HepG2 (cell line): ENCODE results near the gene NUDT9. TPM values are rescaled to one million over a fixed set of nuclear protein-coding genes. Genes with fewer than 3 reads are reported as not detected.

Source experiments
- ATAC-seq: fragments of 200-7000 bp; cut with Tn5 transposase; 3 replicates; pipeline ENCODE4 v1.9.1; 2020; ENCODE audit warnings: mild to moderate bottlenecking, moderate library complexity
- BruUV-seq: library from RNA; stranded (reverse); fragments of 400-500 nt; replicated peaks from 2 replicates; lab custom pipeline; 2021; lab: Mats Ljungman, UMichigan
- CTCF ChIA-PET: fragments of 300-600 bp; formaldehyde crosslinking; extraction: SDS; loops from one replicate; lab custom pipeline; 2021; ENCODE audit warnings: low total read pairs, inconsistent platforms, low intra/inter-chr PET ratio; lab: Yijun Ruan, JAX
- POLR2A ChIA-PET: fragments of 350-600 bp; sonication (Branson Sonifier 250); formaldehyde crosslinking; loops from one replicate; lab custom pipeline; 2020; ENCODE audit warnings: antibody characterized with exemption, inconsistent platforms; lab: Yijun Ruan, JAX
- DNase-seq: peaks from one replicate; pipeline ENCODE4 v3.0.0-alpha.2; 2015; ENCODE audit warnings: low spot score
- FAIRE-seq: peaks from 3 replicates; lab custom pipeline; 2011; peaks lifted over from hg19 to GRCh38; lab: Jason Lieb, UNC
- H2AFZ ChIP-seq: one replicate; pipeline ENCODE4 v1.6.1; 2011; ENCODE audit warnings: low read length, inconsistent platforms
- H3K27ac ChIP-seq: fragments of 300-600 bp; 3 replicates; pipeline ENCODE4 v1.8.0; 2011; ENCODE audit warnings: mixed run types, mild to moderate bottlenecking, mixed read lengths, low read length, inconsistent platforms; ENCODE audit not compliant: insufficient read depth; ENCODE audit errors: extremely low read length
- H3K27me3 ChIP-seq, 2 experiments: fragments of 200-600 bp in 1 of 2; 2 replicates in 1 of 2; 3 replicates in 1 of 2; pipeline versions ENCODE4 v1.6.0 to v1.8.0; 2011; ENCODE audit warnings: low read length in 2 of 2, mild to moderate bottlenecking in 2 of 2, moderate library complexity in 2 of 2, inconsistent platforms in 1 of 2; ENCODE audit not compliant: insufficient read depth in 2 of 2, control insufficient read depth in 1 of 2
- H3K36me3 ChIP-seq, 2 experiments: fragments of 200-600 bp in 1 of 2; replicated peaks in 1 of 2; 2 replicates in 1 of 2; 3 replicates in 1 of 2; pipeline versions ENCODE4 v1.5.1 to v1.8.0; 2011; ENCODE audit warnings: low read length in 2 of 2, inconsistent platforms in 1 of 2; ENCODE audit not compliant: insufficient read depth in 2 of 2, control insufficient read depth in 1 of 2
- H3K4me1 ChIP-seq: 2 replicates; pipeline ENCODE4 v1.5.1; 2012; ENCODE audit warnings: low read length, inconsistent platforms; ENCODE audit not compliant: insufficient read depth
- H3K4me2 ChIP-seq: 2 replicates; pipeline ENCODE4 v1.6.0; 2011; ENCODE audit warnings: low read depth, low read length, inconsistent platforms
- H3K4me3 ChIP-seq, 3 experiments: fragments of 200-600 bp in 1 of 3; sonication (generic), shearing (Covaris generic) in 1 of 3; replicated peaks in 1 of 3; 2 replicates each; pipeline ENCODE4 v1.5.1; 2011 to 2016; ENCODE audit warnings: low read length in 3 of 3, inconsistent platforms in 2 of 3, low read depth in 2 of 3, mild to moderate bottlenecking in 2 of 3, control low read depth in 1 of 3, mixed read lengths in 1 of 3; ENCODE audit not compliant: insufficient read depth in 1 of 3
- H3K79me2 ChIP-seq: one replicate; pipeline ENCODE4 v1.6.1; 2011; ENCODE audit warnings: low read length, inconsistent platforms; ENCODE audit not compliant: insufficient read depth
- H3K9ac ChIP-seq: 2 replicates; pipeline ENCODE4 v1.6.0; 2011; ENCODE audit warnings: mild to moderate bottlenecking, low read depth, low read length, inconsistent platforms; ENCODE audit not compliant: insufficient read depth
- H3K9me3 ChIP-seq: 2 replicates; pipeline ENCODE4 v1.5.1; 2012; ENCODE audit warnings: mild to moderate bottlenecking, low read length
- H4K20me1 ChIP-seq: 2 replicates; pipeline ENCODE4 v1.6.0; 2011; ENCODE audit warnings: inconsistent platforms, mild to moderate bottlenecking, low read length, moderate library complexity; ENCODE audit not compliant: insufficient read depth
- AFF4 ChIP-seq: sonication (generic); formaldehyde crosslinking; IDR thresholded peaks from 2 replicates; pipeline ENCODE4 v1.4.0; 2020; ENCODE audit warnings: missing genetic modification reagents
- BCL3 ChIP-seq: sonication (generic); formaldehyde crosslinking; IDR thresholded peaks from 2 replicates; pipeline ENCODE4 v1.5.1; 2020; ENCODE audit warnings: mild to moderate bottlenecking, missing genetic modification reagents, moderate library complexity
- CHD2 ChIP-seq: IDR thresholded peaks from 2 replicates; pipeline ENCODE4 v1.6.1; 2011; ENCODE audit warnings: low read depth, low read length, improper control_type of control experiment
- DDIT3 ChIP-seq: sonication (generic); formaldehyde crosslinking; IDR thresholded peaks from 2 replicates; pipeline ENCODE4 v1.4.0; 2020; ENCODE audit warnings: mild to moderate bottlenecking, missing genetic modification reagents
- HOXA5 ChIP-seq: sonication (generic); formaldehyde crosslinking; IDR thresholded peaks from 2 replicates; pipeline ENCODE4 v1.4.0; 2020; ENCODE audit warnings: missing genetic modification reagents
- MXI1 ChIP-seq: IDR thresholded peaks from 3 replicates; pipeline ENCODE4 v1.6.1; 2012; ENCODE audit warnings: low read depth, low read length, inconsistent platforms, borderline replicate concordance
- POLR2AphosphoS5 ChIP-seq: IDR thresholded peaks from 2 replicates; pipeline ENCODE4 v1.6.1; 2012; ENCODE audit warnings: low read depth, low read length
- PTBP1 ChIP-seq: fragments of 200-400 bp; formaldehyde crosslinking; IDR thresholded peaks from 2 replicates; pipeline ENCODE4 v1.6.1; 2018; ENCODE audit warnings: low read length, low read depth; ENCODE audit not compliant: poor library complexity, severe bottlenecking
- SUZ12 ChIP-seq: fragments of 150-350 bp; IDR thresholded peaks from 2 replicates; pipeline ENCODE4 v1.6.1; 2014; ENCODE audit warnings: low read depth, low read length
- TERF1 ChIP-seq: sonication (generic); formaldehyde crosslinking; IDR thresholded peaks from 2 replicates; pipeline ENCODE4 v1.8.0; 2022; ENCODE audit warnings: mild to moderate bottlenecking, missing genetic modification reagents, moderate library complexity
- ZBTB49 ChIP-seq: sonication (generic); formaldehyde crosslinking; IDR thresholded peaks from 2 replicates; pipeline ENCODE4 v1.4.0; 2020; ENCODE audit warnings: missing genetic modification reagents, borderline replicate concordance
- ZNF282 ChIP-seq: fragments of 450-650 bp; IDR thresholded peaks from 2 replicates; pipeline ENCODE4 v1.6.1; 2018; ENCODE audit not compliant: partially characterized antibody
- WGBS: methylation state at CpG from one replicate; pipeline ENCODE4 v1.1.6; 2017; ENCODE audit warnings: low lambda C conversion rate; 5-methylcytosine and 5-hydroxymethylcytosine counted together
- in situ Hi-C: cut with HindIII; loops from 2 replicates; pipeline ENCODE4 v1.10.0; 2017; ENCODE audit warnings: low pct_unique_long_range_greater_than_20kb; ENCODE audit not compliant: extremely low pct_ligation_motif_present
- intact Hi-C: fragments of 100-400 bp; cut with micrococcal nuclease; formaldehyde crosslinking; loops from one replicate; pipeline ENCODE4 v1.10.0; 2022; ENCODE audit not compliant: unreplicated experiment
- polyA plus RNA-seq, 8 experiments: library from polyadenylated mRNA; depleted of rRNA in 3 of 8; stranded (reverse) in 7 of 8; unstranded in 1 of 8; fragments of >200 nt; fragmentation: Illumina TruSeq in 4 of 8; extraction: Trizol in 4 of 8; gene quantifications; 2 replicates each; pipeline versions ENCODE4 v1.2.1 to v1.2.3, GENCODE V29; 2011 to 2016; ENCODE audit warnings: low read depth in 4 of 8, missing spikeins in 1 of 8, mixed read lengths in 1 of 8; ENCODE audit not compliant: insufficient read depth in 1 of 8
- total RNA-seq, 5 experiments: library from RNA; depleted of rRNA; stranded (reverse); fragments of >200 nt; fragmentation: Illumina TruSeq; extraction: Trizol; gene quantifications; 2 replicates each; pipeline ENCODE4 v1.2.3, GENCODE V29; 2016; ENCODE audit warnings: low read depth in 1 of 5

The NUDT9 gene
- total and polyA plus RNA-seq, 2 of the 13 experiments (the other 11 are each of a cell fraction or from before 2014, with no cell fraction given) = 10.4 to 12.3 TPM

GRCh38 chr4:87399954-87400353 lies 22.4 kb upstream of the NUDT9 start:
- Histone ChIP-seq H3K27me3 (no peaks in the 10 kb centered on the region; a peak in 2 of 5 replicates), H3K9ac (no peak overlapping the region), H3K4me1 (no peaks in the 10 kb centered on the region), H3K27ac (no peak overlapping the region)
- CTCF ChIA-PET = no interaction called here
- in situ Hi-C loops = no loop called here
- no peak for DNase-seq
- TF ChIP-seq AFF4 (CRISPR knock-in tag) (no peak), SUZ12 (no peak), POLR2AphosphoS5 (no peak), CHD2 (no peak), TERF1 (CRISPR knock-in tag) (no peak), HOXA5 (CRISPR knock-in tag) (no peak), BCL3 (CRISPR knock-in tag) (no peak), MXI1 (no peak), PTBP1 (no peak), ZNF282 (no peak), ZBTB49 (CRISPR knock-in tag) (no peak), DDIT3 (CRISPR knock-in tag) (no peak)
- TF ChIP-seq, all 625 proteins: peak for 0
- no peaks in the 10 kb centered on the region for H3K36me3 ChIP-seq
- no peaks in the 10 kb centered on the region for H3K9me3 ChIP-seq
- no peak overlapping the region for H3K4me3 ChIP-seq
- ATAC-seq (no peak; the same call in 1 of the 3 replicates), FAIRE-seq (no peak)
- BruUV-seq = no TSS peak
- H3K79me2 ChIP-seq = no peaks in the 10 kb centered on the region
- no peaks in the 10 kb centered on the region for H4K20me1 ChIP-seq
- 29% methylated on average over 1 of the region's 1 CpG for WGBS
- no peak overlapping the region for H3K4me2 ChIP-seq
- POLR2A ChIA-PET = interaction anchor here (1.2 to 3.5 kb wide), 2 partner anchors 9 to 20 kb away, joined by 3 to 27 read pairs; partner anchors contain the start of gene HSD17B11
- H2AFZ ChIP-seq = no peak overlapping the region
- intact Hi-C loops = no loop called here
